Activated naive CD8-positive, alpha-beta T cell (primary cell): ENCODE measurements around the gene TRIM46.

Source experiments
- H3K27ac Mint-ChIP-seq: one replicate; pipeline ENCODE4 v1.8.0; 2021; ENCODE audit warnings: mixed read lengths
- H3K27me3 Mint-ChIP-seq: one replicate; pipeline ENCODE4 v1.8.0; 2021; ENCODE audit warnings: mixed read lengths
- H3K36me3 Mint-ChIP-seq: one replicate; pipeline ENCODE4 v1.8.0; 2021; ENCODE audit warnings: mixed read lengths
- H3K4me1 Mint-ChIP-seq: one replicate; pipeline ENCODE4 v1.8.0; 2021; ENCODE audit warnings: low read depth, mixed read lengths
- H3K4me3 Mint-ChIP-seq: one replicate; pipeline ENCODE4 v1.8.0; 2021; ENCODE audit warnings: mild to moderate bottlenecking, mixed read lengths
- H3K9me3 Mint-ChIP-seq: one replicate; pipeline ENCODE4 v1.8.0; 2021; ENCODE audit warnings: low read depth, mixed read lengths

Gene TRIM46

GRCh38 chr1:155174324-155175280 lies 953 bp downstream of the TRIM46 start:
- Mint-ChIP-seq H3K27ac (peak overlapping the region; percentile 99), H3K36me3 (peaks cover 4% of the 10 kb centered on the region), H3K9me3 (no peaks in the 10 kb centered on the region), H3K27me3 (no peaks in the 10 kb centered on the region), H3K4me3 (peak overlapping the region; percentile 98), H3K4me1 (peaks cover 47% of the 10 kb centered on the region)

- Mint-ChIP-seq H3K4me3 (peak overlapping the region; percentile 13), H3K27me3 (no peaks in the 10 kb centered on the region), H3K9me3 (no peaks in the 10 kb centered on the region), H3K36me3 (peaks cover 2% of the 10 kb centered on the region), H3K27ac (peak overlapping the region; percentile 22), H3K4me1 (peaks cover 42% of the 10 kb centered on the region)
Measured at GRCh38 chr1:155175281-155175926, 1.8 kb downstream of the TRIM46 start.

- Mint-ChIP-seq H3K9me3 (no peaks in the 10 kb centered on the region), H3K4me1 (peaks cover 41% of the 10 kb centered on the region), H3K27me3 (no peaks in the 10 kb centered on the region), H3K27ac (no peak overlapping the region), H3K4me3 (no peak overlapping the region), H3K36me3 (peaks cover 2% of the 10 kb centered on the region)
Measured at GRCh38 chr1:155175927-155176371, 2.3 kb downstream of the TRIM46 start.

GRCh38 chr1:155176544-155177071 lies 3.0 kb downstream of the TRIM46 start:
- Mint-ChIP-seq H3K27me3 (no peaks in the 10 kb centered on the region), H3K9me3 (no peaks in the 10 kb centered on the region), H3K27ac (peak overlapping the region; percentile 16), H3K36me3 (peaks cover 2% of the 10 kb centered on the region), H3K4me3 (peak overlapping the region; percentile 27), H3K4me1 (peaks cover 37% of the 10 kb centered on the region)

- Mint-ChIP-seq H3K27ac (no peak overlapping the region), H3K4me3 (no peak overlapping the region), H3K9me3 (no peaks in the 10 kb centered on the region), H3K36me3 (peaks cover 2% of the 10 kb centered on the region), H3K27me3 (no peaks in the 10 kb centered on the region), H3K4me1 (peaks cover 30% of the 10 kb centered on the region)
Measured at GRCh38 chr1:155177192-155177917, 3.7 kb downstream of the TRIM46 start.

GRCh38 chr1:155177918-155178281 lies 4.3 kb downstream of the TRIM46 start:
- H3K27ac Mint-ChIP-seq = no peak overlapping the region
- H3K9me3 Mint-ChIP-seq = no peaks in the 10 kb centered on the region
- no peak overlapping the region for H3K4me3 Mint-ChIP-seq
- no peaks in the 10 kb centered on the region for H3K27me3 Mint-ChIP-seq
- H3K36me3 Mint-ChIP-seq = peaks cover 2% of the 10 kb centered on the region
- peaks cover 28% of the 10 kb centered on the region for H3K4me1 Mint-ChIP-seq

GRCh38 chr1:155178441-155179111 lies 4.9 kb downstream of the TRIM46 start:
- peaks cover 4% of the 10 kb centered on the region for H3K36me3 Mint-ChIP-seq
- no peak overlapping the region for H3K4me3 Mint-ChIP-seq
- no peaks in the 10 kb centered on the region for H3K27me3 Mint-ChIP-seq
- peaks cover 22% of the 10 kb centered on the region for H3K4me1 Mint-ChIP-seq
- H3K9me3 Mint-ChIP-seq = no peaks in the 10 kb centered on the region
- no peak overlapping the region for H3K27ac Mint-ChIP-seq

GRCh38 chr1:155179112-155180031 lies 5.7 kb downstream of the TRIM46 start:
- peaks cover 18% of the 10 kb centered on the region for H3K4me1 Mint-ChIP-seq
- no peak overlapping the region for H3K4me3 Mint-ChIP-seq
- no peaks in the 10 kb centered on the region for H3K27me3 Mint-ChIP-seq
- H3K27ac Mint-ChIP-seq = no peak overlapping the region
- H3K36me3 Mint-ChIP-seq = peaks cover 4% of the 10 kb centered on the region
- H3K9me3 Mint-ChIP-seq = no peaks in the 10 kb centered on the region

GRCh38 chr1:155181371-155182051 lies 7.9 kb downstream of the TRIM46 start:
- Mint-ChIP-seq H3K4me1 (peaks cover 5% of the 10 kb centered on the region), H3K36me3 (peaks cover 4% of the 10 kb centered on the region), H3K27ac (no peak overlapping the region), H3K9me3 (no peaks in the 10 kb centered on the region), H3K27me3 (no peaks in the 10 kb centered on the region), H3K4me3 (no peak overlapping the region)

GRCh38 chr1:155182052-155182550 lies 8.5 kb downstream of the TRIM46 start:
- no peaks in the 10 kb centered on the region for H3K27me3 Mint-ChIP-seq
- no peak overlapping the region for H3K27ac Mint-ChIP-seq
- H3K36me3 Mint-ChIP-seq = peaks cover 4% of the 10 kb centered on the region
- H3K9me3 Mint-ChIP-seq = no peaks in the 10 kb centered on the region
- no peaks in the 10 kb centered on the region for H3K4me1 Mint-ChIP-seq
- H3K4me3 Mint-ChIP-seq = no peak overlapping the region

GRCh38 chr1:155183775-155184221 lies 10.1 kb downstream of the TRIM46 start:
- H3K27ac Mint-ChIP-seq = no peak overlapping the region
- H3K27me3 Mint-ChIP-seq = no peaks in the 10 kb centered on the region
- H3K4me1 Mint-ChIP-seq = peaks cover 3% of the 10 kb centered on the region
- no peak overlapping the region for H3K4me3 Mint-ChIP-seq
- peaks cover 2% of the 10 kb centered on the region for H3K36me3 Mint-ChIP-seq
- H3K9me3 Mint-ChIP-seq = no peaks in the 10 kb centered on the region

- Mint-ChIP-seq H3K27ac (no peak overlapping the region), H3K36me3 (peaks cover 2% of the 10 kb centered on the region), H3K27me3 (no peaks in the 10 kb centered on the region)
Measured at GRCh38 chr1:155184351-155184811, 10.7 kb downstream of the TRIM46 start.

More at GRCh38 chr1:155184351-155184811, 10.7 kb downstream of the TRIM46 start:
- Mint-ChIP-seq H3K4me3 (no peak overlapping the region), H3K9me3 (no peaks in the 10 kb centered on the region), H3K4me1 (peaks cover 3% of the 10 kb centered on the region)
